ENCODE results near the gene TMEM95. TPM values are rescaled to one million over a fixed set of nuclear protein-coding genes. Genes with fewer than 3 reads are reported as not detected.

The TMEM95 gene
- total RNA-seq, 1 donor from 2014 or later = not detected

DNA sequence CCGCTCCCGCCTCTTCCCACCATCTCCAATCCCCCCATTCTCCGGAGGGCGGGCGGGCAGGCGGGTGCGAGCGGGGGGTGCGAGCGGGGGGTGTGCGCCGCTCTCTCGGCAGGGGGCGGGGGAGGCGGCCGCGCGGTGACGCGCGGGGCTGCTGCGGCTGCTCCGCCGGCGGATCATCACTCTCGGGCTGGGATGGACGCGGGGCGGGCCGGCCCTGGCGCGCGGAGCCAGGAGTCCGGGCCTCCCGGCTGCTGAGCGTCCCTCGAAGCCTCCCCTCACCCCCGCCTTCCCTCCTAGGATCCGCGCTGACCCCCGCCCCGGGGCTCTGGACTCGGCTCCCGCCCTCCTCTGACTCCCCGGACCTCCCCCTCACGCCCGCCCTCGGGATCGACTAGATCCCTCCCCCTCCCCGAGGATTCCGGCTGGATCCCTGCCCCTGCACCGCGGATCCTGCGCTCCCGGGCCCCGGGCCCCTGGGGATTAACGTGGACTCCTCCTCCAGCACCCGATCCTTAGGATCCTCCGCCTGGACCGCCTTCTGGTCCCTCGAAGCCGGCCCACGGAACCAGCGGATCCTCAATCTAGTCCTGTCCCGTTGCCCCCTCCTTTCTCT, 49.9 kb downstream of the TMEM95 start:
- Mint-ChIP-seq H3K4me1 (ENCODE audit: low read depth) (peaks cover 27% of the 10 kb centered on the region), H3K9me3 (ENCODE audit: low read depth) (no peaks in the 10 kb centered on the region), H3K36me3 (ENCODE audit: low read depth) (peaks cover 10% of the 10 kb centered on the region), H3K27ac (ENCODE audit: unreplicated experiment) (peak overlapping the region; percentile 89), H3K27me3 (ENCODE audit: low read depth) (no peaks in the 10 kb centered on the region), H3K4me3 (ENCODE audit: unreplicated experiment) (peak overlapping the region; percentile 85)
- DNase-seq (ENCODE audit: low spot score) = no peak
- TF ChIP-seq, protein P1, sequence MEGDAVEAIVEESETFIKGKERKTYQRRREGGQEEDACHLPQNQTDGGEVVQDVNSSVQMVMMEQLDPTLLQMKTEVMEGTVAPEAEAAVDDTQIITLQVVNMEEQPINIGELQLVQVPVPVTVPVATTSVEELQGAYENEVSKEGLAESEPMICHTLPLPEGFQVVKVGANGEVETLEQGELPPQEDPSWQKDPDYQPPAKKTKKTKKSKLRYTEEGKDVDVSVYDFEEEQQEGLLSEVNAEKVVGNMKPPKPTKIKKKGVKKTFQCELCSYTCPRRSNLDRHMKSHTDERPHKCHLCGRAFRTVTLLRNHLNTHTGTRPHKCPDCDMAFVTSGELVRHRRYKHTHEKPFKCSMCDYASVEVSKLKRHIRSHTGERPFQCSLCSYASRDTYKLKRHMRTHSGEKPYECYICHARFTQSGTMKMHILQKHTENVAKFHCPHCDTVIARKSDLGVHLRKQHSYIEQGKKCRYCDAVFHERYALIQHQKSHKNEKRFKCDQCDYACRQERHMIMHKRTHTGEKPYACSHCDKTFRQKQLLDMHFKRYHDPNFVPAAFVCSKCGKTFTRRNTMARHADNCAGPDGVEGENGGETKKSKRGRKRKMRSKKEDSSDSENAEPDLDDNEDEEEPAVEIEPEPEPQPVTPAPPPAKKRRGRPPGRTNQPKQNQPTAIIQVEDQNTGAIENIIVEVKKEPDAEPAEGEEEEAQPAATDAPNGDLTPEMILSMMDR (IDR thresholded peaks at IDR 0.05) = peak; percentile 2

DNA sequence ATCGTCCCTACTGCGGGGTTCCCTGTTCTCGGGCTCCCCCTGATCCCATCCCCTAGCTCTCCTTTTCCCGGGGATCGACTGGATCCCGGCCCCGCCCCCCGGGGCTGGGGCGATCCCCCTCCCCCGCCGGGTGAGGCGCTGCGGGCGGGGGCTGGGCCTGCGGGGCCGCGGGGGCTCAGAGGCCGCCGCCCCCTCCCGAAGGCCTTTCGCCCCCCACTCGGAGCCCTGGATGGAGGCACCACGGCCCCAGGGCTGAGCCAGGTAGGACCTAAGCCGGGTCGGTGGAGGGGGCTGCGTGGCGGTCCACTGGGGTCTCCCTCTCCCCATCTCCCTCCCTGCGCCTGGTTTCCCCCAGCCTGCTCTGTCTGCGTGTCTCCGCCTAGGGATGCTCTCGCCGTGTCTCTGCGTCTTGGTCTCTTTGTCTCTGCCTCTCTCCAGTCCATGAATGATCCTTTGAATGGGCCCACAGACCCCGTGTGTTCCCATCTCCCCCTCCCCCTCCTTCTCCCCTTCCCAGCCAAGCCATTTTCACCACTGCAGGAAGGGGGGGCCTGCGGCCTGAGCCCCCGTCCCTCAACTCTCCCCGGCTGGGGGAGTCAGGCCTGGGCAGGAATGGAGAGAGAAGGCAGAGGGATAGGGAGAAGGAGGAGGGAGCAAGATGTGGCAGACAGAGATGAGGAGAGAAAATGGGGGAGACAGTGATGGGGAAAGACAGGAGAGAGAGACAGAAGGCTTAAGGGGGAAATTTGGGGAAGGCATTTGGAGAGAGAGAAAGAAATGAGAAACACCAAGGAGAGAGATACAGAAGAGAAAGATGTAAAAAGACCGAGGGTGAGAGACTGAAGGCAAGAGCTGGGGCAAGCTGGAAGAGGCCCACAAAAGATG, 50.6 kb downstream of the TMEM95 start:
- Mint-ChIP-seq H3K27ac (ENCODE audit: unreplicated experiment) (peak overlapping the region; percentile 85), H3K36me3 (ENCODE audit: low read depth) (peaks cover 16% of the 10 kb centered on the region), H3K4me3 (ENCODE audit: unreplicated experiment) (peak overlapping the region; percentile 85), H3K9me3 (ENCODE audit: low read depth) (no peaks in the 10 kb centered on the region), H3K27me3 (ENCODE audit: low read depth) (no peaks in the 10 kb centered on the region), H3K4me1 (ENCODE audit: low read depth) (peaks cover 27% of the 10 kb centered on the region)
- TF ChIP-seq, protein P1 (IDR thresholded peaks at IDR 0.05) = no peak
- DNase-seq (ENCODE audit: low spot score) = no peak

DNA sequence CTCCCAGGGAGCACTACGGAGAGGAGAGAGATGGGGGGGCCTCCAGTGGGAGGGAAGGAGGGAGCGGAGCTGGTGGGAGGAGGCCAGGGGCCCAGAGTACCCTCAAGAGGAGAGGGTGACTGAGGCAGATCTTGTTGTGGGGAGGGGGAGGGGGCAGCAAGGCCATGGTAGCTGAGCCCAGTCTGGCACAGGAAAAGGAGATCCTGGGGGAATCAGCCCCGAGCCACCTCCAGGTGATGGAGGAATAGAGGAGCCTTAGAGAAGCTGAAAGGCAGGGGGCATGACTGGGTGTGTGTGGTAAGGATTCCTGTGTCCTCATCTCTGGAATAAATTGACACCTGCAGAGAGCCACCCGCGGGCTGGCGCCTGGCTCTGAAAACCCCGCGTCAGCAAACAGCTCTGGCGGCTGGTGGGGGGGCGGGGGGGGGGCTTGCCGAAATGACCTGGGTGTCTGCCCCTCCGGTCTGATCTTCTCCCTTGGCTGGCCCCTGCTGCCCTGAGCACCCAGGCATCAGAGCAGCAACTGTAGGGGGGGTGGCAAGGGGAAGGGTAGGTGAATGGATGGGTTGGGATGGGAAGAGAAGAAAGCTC, 51.4 kb downstream of the TMEM95 start:
- no peak for DNase-seq (ENCODE audit: low spot score)
- Mint-ChIP-seq H3K9me3 (ENCODE audit: low read depth) (no peaks in the 10 kb centered on the region), H3K27ac (ENCODE audit: unreplicated experiment) (no peak overlapping the region), H3K27me3 (ENCODE audit: low read depth) (no peaks in the 10 kb centered on the region), H3K36me3 (ENCODE audit: low read depth) (peaks cover 19% of the 10 kb centered on the region), H3K4me1 (ENCODE audit: low read depth) (peaks cover 27% of the 10 kb centered on the region), H3K4me3 (ENCODE audit: unreplicated experiment) (peak overlapping the region; percentile 77)
- TF ChIP-seq, protein P1 (IDR thresholded peaks at IDR 0.05) = no peak

Other genes with a start within 250 kb of the TMEM95 start
- not detected in 3 replicates for gene ASGR2, start 240.3 kb upstream of the TMEM95 start, total RNA-seq
- gene ASGR1, start 175.8 kb upstream of the TMEM95 start, total RNA-seq = 0.46 to 1.9 TPM (median 0.97 TPM) in 3 replicates
- 28.3 to 34.4 TPM (median 31.3 TPM) in 3 replicates for gene DLG4, start 135.3 kb upstream of the TMEM95 start, total RNA-seq
- 427 to 584 TPM (median 454 TPM) in 3 replicates for gene ACADVL, start 135.2 kb upstream of the TMEM95 start, total RNA-seq
- gene DVL2, start 120.6 kb upstream of the TMEM95 start, total RNA-seq = 58.8 to 65.2 TPM (median 59.5 TPM) in 3 replicates
- 49.5 to 57.8 TPM (median 53.1 TPM) in 3 replicates for gene PHF23, start 115.7 kb upstream of the TMEM95 start, total RNA-seq
- 449 to 459 TPM (median 455 TPM) in 3 replicates for gene GABARAP, start 112.7 kb upstream of the TMEM95 start, total RNA-seq
- 105 to 118 TPM (median 111 TPM) in 3 replicates for gene CTDNEP1, start 103.4 kb upstream of the TMEM95 start, total RNA-seq
- gene ELP5, start 102.9 kb upstream of the TMEM95 start, total RNA-seq = 24.9 to 32.7 TPM (median 25.8 TPM) in 3 replicates
- 0.42 to 0.54 TPM (median 0.46 TPM) in 3 replicates for gene CLDN7, start 92.7 kb upstream of the TMEM95 start, total RNA-seq
- 0.15 to 0.38 TPM (median 0.30 TPM) in 3 replicates for gene SLC2A4, start 73.4 kb upstream of the TMEM95 start, total RNA-seq
- 0.56 to 0.57 TPM in 2 of 3 replicates, not detected in the other for gene YBX2, start 60.5 kb upstream of the TMEM95 start, total RNA-seq
- 364 to 494 TPM (median 376 TPM) in 3 replicates for gene EIF5A, start 47.5 kb upstream of the TMEM95 start, total RNA-seq
- 43.9 to 64.9 TPM (median 55.3 TPM) in 3 replicates for gene GPS2, start 39.8 kb upstream of the TMEM95 start, total RNA-seq
- gene NEURL4, start 25.8 kb upstream of the TMEM95 start, total RNA-seq = 28.0 to 43.3 TPM (median 32.4 TPM) in 3 replicates
- gene ACAP1, start 18.6 kb upstream of the TMEM95 start, total RNA-seq = 2.9 to 6.8 TPM (median 3.7 TPM) in 3 replicates
- gene KCTD11, start 3.0 kb upstream of the TMEM95 start, total RNA-seq = 16.6 to 23.3 TPM (median 23.0 TPM) in 3 replicates
- 0.22 to 0.72 TPM in 2 of 3 replicates, not detected in the other for gene TNK1, start 25.9 kb downstream of the TMEM95 start, total RNA-seq
- 79.8 to 82.6 TPM (median 81.5 TPM) in 3 replicates for gene PLSCR3, start 39.4 kb downstream of the TMEM95 start, total RNA-seq
- 32.8 to 42.8 TPM (median 34.3 TPM) in 3 replicates for gene TMEM256, start 48.9 kb downstream of the TMEM95 start, total RNA-seq
- 45.2 to 49.8 TPM (median 46.7 TPM) in 3 replicates for gene NLGN2, start 52.7 kb downstream of the TMEM95 start, total RNA-seq
- gene SPEM1, start 65.2 kb downstream of the TMEM95 start, total RNA-seq = not detected in 3 replicates
- gene SPEM2, start 70.5 kb downstream of the TMEM95 start, total RNA-seq = not detected in 3 replicates
- not detected in 3 replicates for gene SPEM3, start 73.7 kb downstream of the TMEM95 start, total RNA-seq
- gene TMEM102, start 80.3 kb downstream of the TMEM95 start, total RNA-seq = 6.9 to 9.1 TPM (median 7.7 TPM) in 3 replicates
- gene FGF11, start 84.4 kb downstream of the TMEM95 start, total RNA-seq = 5.0 to 6.0 TPM (median 5.1 TPM) in 3 replicates
- 12.2 to 14.0 TPM (median 12.6 TPM) in 3 replicates for gene CHRNB1, start 89.9 kb downstream of the TMEM95 start, total RNA-seq
- gene ZBTB4, start 124.5 kb downstream of the TMEM95 start, total RNA-seq = 50.9 to 51.9 TPM (median 51.0 TPM) in 3 replicates
- not detected in 3 replicates for gene SLC35G6, start 126.3 kb downstream of the TMEM95 start, total RNA-seq
- 113 to 121 TPM (median 115 TPM) in 3 replicates for gene POLR2A, start 129.2 kb downstream of the TMEM95 start, total RNA-seq
- 12.1 to 23.3 TPM (median 23.0 TPM) in 3 replicates for gene TNFSF12, start 193.9 kb downstream of the TMEM95 start, total RNA-seq
- 0.48 to 1.9 TPM (median 1.7 TPM) in 3 replicates for gene TNFSF13, start 203.6 kb downstream of the TMEM95 start, total RNA-seq
- gene SENP3, start 206.8 kb downstream of the TMEM95 start, total RNA-seq = 45.3 to 57.8 TPM (median 49.4 TPM) in 3 replicates
- gene CD68, start 224.5 kb downstream of the TMEM95 start, total RNA-seq = 1.2 to 3.3 TPM (median 2.6 TPM) in 3 replicates
- 33.1 to 47.8 TPM (median 35.9 TPM) in 3 replicates for gene MPDU1, start 228.7 kb downstream of the TMEM95 start, total RNA-seq
- 0.32 to 0.39 TPM in 2 of 3 replicates, not detected in the other for gene SOX15, start 234.9 kb downstream of the TMEM95 start, total RNA-seq

All from chondrocyte (in vitro differentiated cells).